H1 (cell line): ENCODE data around the gene MAOA. TPM values are rescaled to one million over a fixed set of nuclear protein-coding genes. Genes with fewer than 3 reads are reported as not detected.

Experiments
- CTCF ChIA-PET: fragments of 300-600 bp; sonication (Branson Sonifier 250); formaldehyde crosslinking; loops from one replicate; lab custom pipeline; 2021; ENCODE audit not compliant: partially characterized antibody; lab: Charles Lee
- POLR2A ChIA-PET: fragments of 300-600 bp; sonication (Branson Sonifier 250); formaldehyde crosslinking; loops from one replicate; lab custom pipeline; 2021; ENCODE audit warnings: inconsistent platforms; ENCODE audit not compliant: partially characterized antibody; lab: Charles Lee
- DNase-seq, 2 experiments: peaks; one replicate each; pipeline versions ENCODE4 v3.0.0 to v3.0.0-alpha.2; 2010 to 2022; ENCODE audit warnings: low spot score in 2 of 2, low read depth in 1 of 2, mixed read lengths in 1 of 2
- FAIRE-seq: peaks from 2 replicates; lab custom pipeline; 2011; peaks lifted over from hg19 to GRCh38; lab: Jason Lieb, UNC
- H2AFZ ChIP-seq: 2 replicates; pipeline ENCODE4 v1.8.1; 2012; ENCODE audit warnings: low read length, inconsistent platforms
- H2AK5ac ChIP-seq: 2 replicates; pipeline ENCODE4 v1.6.1; 2013; ENCODE audit warnings: low read depth, low read length
- H2BK120ac ChIP-seq: replicated peaks from 2 replicates; pipeline ENCODE3; 2013; ENCODE audit warnings: low read depth, low read length, inconsistent platforms
- H2BK12ac ChIP-seq: 2 replicates; pipeline ENCODE4 v1.6.1; 2013; ENCODE audit warnings: low read depth, low read length
- H2BK15ac ChIP-seq: 2 replicates; pipeline ENCODE4 v1.6.1; 2013; ENCODE audit warnings: low read length
- H2BK20ac ChIP-seq: 2 replicates; pipeline ENCODE4 v1.6.1; 2013; ENCODE audit warnings: low read length
- H2BK5ac ChIP-seq: 2 replicates; pipeline ENCODE4 v1.6.1; 2013; ENCODE audit warnings: low read depth, low read length
- H3K14ac ChIP-seq: 2 replicates; pipeline ENCODE4 v1.6.1; 2013; ENCODE audit warnings: inconsistent platforms; ENCODE audit not compliant: insufficient read length
- H3K18ac ChIP-seq: 2 replicates; pipeline ENCODE4 v1.6.1; 2013; ENCODE audit warnings: low read length; ENCODE audit errors: extremely low read depth
- H3K23ac ChIP-seq: 2 replicates; pipeline ENCODE4 v1.6.1; 2013; ENCODE audit warnings: inconsistent platforms; ENCODE audit not compliant: insufficient read length
- H3K23me2 ChIP-seq: 2 replicates; pipeline ENCODE4 v1.6.1; 2013; ENCODE audit warnings: low read depth, low read length
- H3K27ac ChIP-seq: 2 replicates; pipeline ENCODE4 v1.6.1; 2011; ENCODE audit warnings: low read depth, low read length, inconsistent platforms
- H3K27me3 ChIP-seq, 4 experiments: replicated peaks in 1 of 4; 1 replicate in 1 of 4; 2 replicates in 3 of 4; pipeline versions ENCODE4 v1.6.1 to v1.8.1; 2011 to 2013; ENCODE audit warnings: low read length in 3 of 4, mild to moderate bottlenecking in 3 of 4, inconsistent platforms in 2 of 4, mixed read lengths in 2 of 4, moderate library complexity in 1 of 4; ENCODE audit not compliant: control insufficient read depth in 3 of 4, insufficient read depth in 3 of 4; ENCODE audit errors: extremely low read depth in 1 of 4
- H3K36me3 ChIP-seq, 4 experiments: 2 replicates each; pipeline versions ENCODE4 v1.6.1 to v1.8.1; 2011 to 2013; ENCODE audit warnings: mild to moderate bottlenecking in 4 of 4, low read length in 3 of 4, moderate library complexity in 2 of 4, control low read depth in 1 of 4, inconsistent platforms in 1 of 4; ENCODE audit not compliant: insufficient read depth in 4 of 4, control insufficient read depth in 2 of 4
- H3K4ac ChIP-seq: replicated peaks from 2 replicates; pipeline ENCODE3; 2013; ENCODE audit warnings: low read length, low read depth, mixed read lengths, inconsistent platforms; ENCODE audit not compliant: insufficient read length
- H3K4me1 ChIP-seq, 4 experiments: replicated peaks in 1 of 4; 1 replicate in 1 of 4; 2 replicates in 3 of 4; pipeline versions ENCODE4 v1.6.1 to v1.8.1; 2011 to 2013; ENCODE audit warnings: low read length in 3 of 4, inconsistent platforms in 2 of 4, mixed read lengths in 1 of 4; ENCODE audit not compliant: insufficient read depth in 4 of 4, control insufficient read depth in 3 of 4
- H3K4me2 ChIP-seq, 2 experiments: 2 replicates each; pipeline versions ENCODE4 v1.6.1 to v1.8.1; 2011 to 2013; ENCODE audit warnings: low read depth in 2 of 2, low read length in 2 of 2, control low read depth in 1 of 2, inconsistent platforms in 1 of 2, mild to moderate bottlenecking in 1 of 2; ENCODE audit not compliant: insufficient read depth in 1 of 2
- H3K4me3 ChIP-seq, 4 experiments: fragments of 200-600, 300-600 bp in 1 of 4; sonication (generic), shearing (Covaris generic), sonication (Bioruptor Twin) in 1 of 4; 2 replicates each; pipeline versions ENCODE4 v1.5.1 to v1.8.1; 2011 to 2016; ENCODE audit warnings: low read length in 4 of 4, low read depth in 3 of 4, control low read depth in 2 of 4, inconsistent platforms in 2 of 4, mild to moderate bottlenecking in 2 of 4, mixed read lengths in 1 of 4, moderate library complexity in 1 of 4; ENCODE audit not compliant: insufficient read depth in 2 of 4; ENCODE audit errors: extremely low read depth in 1 of 4
- H3K56ac ChIP-seq: replicated peaks from 2 replicates; pipeline ENCODE3; 2013; ENCODE audit warnings: low read depth, mild to moderate bottlenecking, mixed read lengths, low read length, inconsistent platforms; ENCODE audit not compliant: insufficient read length
- H3K79me1 ChIP-seq: 2 replicates; pipeline ENCODE4 v1.6.1; 2013; ENCODE audit warnings: low read depth, low read length, control low read depth
- H3K79me2 ChIP-seq, 2 experiments: 2 replicates each; pipeline versions ENCODE4 v1.6.1 to v1.8.1; 2012 to 2013; ENCODE audit warnings: low read length in 2 of 2, mild to moderate bottlenecking in 2 of 2, inconsistent platforms in 1 of 2; ENCODE audit not compliant: insufficient read depth in 2 of 2, control insufficient read depth in 1 of 2
- H3K9ac ChIP-seq, 4 experiments: replicated peaks in 1 of 4; 1 replicate in 1 of 4; 2 replicates in 3 of 4; pipeline versions ENCODE4 v1.6.1 to v1.8.1; 2011 to 2013; ENCODE audit warnings: low read depth in 3 of 4, low read length in 3 of 4, control low read depth in 2 of 4, mild to moderate bottlenecking in 2 of 4, moderate library complexity in 2 of 4, inconsistent platforms in 1 of 4; ENCODE audit errors: extremely low read depth in 1 of 4
- H3K9me3 ChIP-seq, 2 experiments: 2 replicates each; pipeline versions ENCODE4 v1.6.1 to v1.8.1; 2012 to 2013; ENCODE audit warnings: mild to moderate bottlenecking in 2 of 2, moderate library complexity in 2 of 2, control low read depth in 1 of 2, inconsistent platforms in 1 of 2, low read depth in 1 of 2, low read length in 1 of 2, mixed read lengths in 1 of 2; ENCODE audit not compliant: insufficient read depth in 2 of 2
- H4K20me1 ChIP-seq, 2 experiments: replicated peaks in 1 of 2; 2 replicates each; pipeline versions ENCODE3 to v1.8.1; 2011 to 2013; ENCODE audit warnings: inconsistent platforms in 2 of 2, low read length in 2 of 2, mild to moderate bottlenecking in 1 of 2; ENCODE audit not compliant: insufficient read depth in 2 of 2, control insufficient read depth in 1 of 2
- H4K5ac ChIP-seq: 2 replicates; pipeline ENCODE4 v1.6.1; 2013; ENCODE audit warnings: low read length, low read depth, mixed read lengths, inconsistent platforms; ENCODE audit not compliant: insufficient read length
- H4K8ac ChIP-seq: 2 replicates; pipeline ENCODE4 v1.8.0; 2013; ENCODE audit warnings: mild to moderate bottlenecking, moderate library complexity, low read length, inconsistent platforms; ENCODE audit not compliant: insufficient read depth; ENCODE audit errors: extremely low read depth
- H4K91ac ChIP-seq: replicated peaks from 2 replicates; pipeline ENCODE3; 2013; ENCODE audit warnings: low read length, mixed read lengths, inconsistent platforms; ENCODE audit not compliant: insufficient read length
- ASH2L ChIP-seq: fragments of 200-600, 300-600 bp; sonication (generic); IDR thresholded peaks from one replicate; pipeline ENCODE4 v1.7.1; 2017; ENCODE audit warnings: low read length
- CEBPB ChIP-seq: IDR thresholded peaks from 2 replicates; pipeline ENCODE4 v1.6.1; 2012; ENCODE audit warnings: low read depth, low read length
- JUND ChIP-seq: IDR thresholded peaks from 2 replicates; pipeline ENCODE4 v1.6.1; 2011; ENCODE audit warnings: mild to moderate bottlenecking, improper control_type of control experiment, low read length
- NANOG ChIP-seq: IDR thresholded peaks from 2 replicates; pipeline ENCODE4 v1.6.1; 2011; ENCODE audit warnings: low read length, low read depth, mild to moderate bottlenecking, inconsistent platforms; ENCODE audit not compliant: insufficient read depth, poor library complexity, severe bottlenecking
- POLR2A ChIP-seq, 2 experiments: IDR thresholded peaks; 1 replicate in 1 of 2; 2 replicates in 1 of 2; pipeline ENCODE4 v1.6.1; 2011; ENCODE audit warnings: low read depth in 2 of 2, low read length in 2 of 2, mild to moderate bottlenecking in 2 of 2; ENCODE audit errors: control extremely low read depth in 1 of 2
- POU5F1 ChIP-seq: IDR thresholded peaks from 2 replicates; pipeline ENCODE4 v1.6.1; 2011; ENCODE audit warnings: low read depth, mild to moderate bottlenecking, low read length, moderate library complexity
- RAD21 ChIP-seq, 2 experiments: IDR thresholded peaks in 1 of 2; conservative IDR thresholded peaks in 1 of 2; 2 replicates each; pipeline ENCODE4 v1.6.1; 2011; ENCODE audit warnings: low read depth in 2 of 2, low read length in 2 of 2, improper control_type of control experiment in 1 of 2, inconsistent platforms in 1 of 2, mild to moderate bottlenecking in 1 of 2, moderate library complexity in 1 of 2
- RBBP5 ChIP-seq: IDR thresholded peaks from 2 replicates; pipeline ENCODE4 v1.7.1; 2012; ENCODE audit warnings: low read depth, mild to moderate bottlenecking, inconsistent platforms, low read length, moderate library complexity, borderline replicate concordance
- RFX5 ChIP-seq: IDR thresholded peaks from 2 replicates; pipeline ENCODE4 v1.6.1; 2011; ENCODE audit warnings: low read depth, low read length, improper control_type of control experiment, borderline replicate concordance
- SUZ12 ChIP-seq: fragments of 200-600 bp; sonication (generic); IDR thresholded peaks from 2 replicates; pipeline ENCODE4 v1.6.1; 2012; ENCODE audit warnings: mild to moderate bottlenecking, inconsistent platforms, low read length, moderate library complexity, mixed read lengths
- TAF1 ChIP-seq: IDR thresholded peaks from 2 replicates; pipeline ENCODE4 v1.6.1; 2011; ENCODE audit warnings: mild to moderate bottlenecking, low read depth, low read length
- TCF12 ChIP-seq: IDR thresholded peaks from 2 replicates; pipeline ENCODE4 v1.6.1; 2011; ENCODE audit warnings: low read depth, mild to moderate bottlenecking, low read length
- WGBS, 2 experiments: shearing (Covaris generic) in 1 of 2; methylation state at CpG; one replicate each; pipeline versions ENCODE4 v1.1.6 to v1.1.7; 2013 to 2015; ENCODE audit warnings: low lambda C conversion rate in 2 of 2, mixed read lengths in 2 of 2, inconsistent platforms in 1 of 2, low coverage in 1 of 2, missing lambda C conversion rate in 1 of 2; ENCODE audit not compliant: insufficient replicate concordance in 2 of 2, insufficient coverage in 1 of 2, insufficient read length in 1 of 2; ENCODE audit errors: extremely low coverage in 1 of 2, missing lambda C conversion rate in 1 of 2; 5-methylcytosine and 5-hydroxymethylcytosine counted together
- polyA plus RNA-seq, 7 experiments: library from polyadenylated mRNA; depleted of rRNA in 3 of 7; stranded (reverse) in 5 of 7; unstranded in 2 of 7; fragments of >200 nt in 5 of 7; fragments of 200-250 nt in 2 of 7; gene quantifications; 1 replicate in 5 of 7; 2 replicates in 1 of 7; 4 replicates in 1 of 7; pipeline versions ENCODE4 v1.2.1 to v1.2.3, GENCODE V29; 2011 to 2013; ENCODE audit warnings: missing spikeins in 2 of 7, mixed read lengths in 2 of 7
- total RNA-seq: library from RNA; stranded (reverse); fragmentation: NEBNext Ultra II Directional; extraction: Animal tissue kit (Norgen Biotek cat#: 25700); gene quantifications from 2 replicates; pipeline ENCODE4 v1.2.1, GENCODE V29; 2021
- TF ChIP-seq, protein P1 (sequence below): IDR thresholded peaks from 2 replicates; pipeline ENCODE4 v1.6.1; 2012; ENCODE audit warnings: low read length, inconsistent platforms

MAOA gene
- total and polyA plus RNA-seq, 2 of the 8 experiments (the other 6 are each of a cell fraction or from before 2014, with no cell fraction given): 2.6 to 8.2 TPM

DNA sequence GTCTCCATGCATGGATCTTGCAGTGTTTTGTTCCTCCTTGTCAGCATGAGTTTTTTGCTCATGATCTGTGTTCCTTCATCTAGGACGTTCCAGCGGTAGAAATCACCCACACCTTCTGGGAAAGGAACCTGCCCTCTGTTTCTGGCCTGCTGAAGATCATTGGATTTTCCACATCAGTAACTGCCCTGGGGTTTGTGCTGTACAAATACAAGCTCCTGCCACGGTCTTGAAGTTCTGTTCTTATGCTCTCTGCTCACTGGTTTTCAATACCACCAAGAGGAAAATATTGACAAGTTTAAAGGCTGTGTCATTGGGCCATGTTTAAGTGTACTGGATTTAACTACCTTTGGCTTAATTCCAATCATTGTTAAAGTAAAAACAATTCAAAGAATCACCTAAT lies 88.2 kb downstream of the MAOA start:
- H3K23ac ChIP-seq: no peak overlapping the region
- H3K27ac ChIP-seq: no peak overlapping the region
- H3K27me3 ChIP-seq: no peaks in the 10 kb centered on the region
- H2BK20ac ChIP-seq: no peak overlapping the region
- H3K56ac ChIP-seq: no peak overlapping the region
- ChIA-PET POLR2A (no interaction called here), CTCF (no interaction called here)
- no peak overlapping the region for H3K9ac ChIP-seq
- TF ChIP-seq JUND (no peak), NANOG (no peak), RAD21 (IDR thresholded peaks at IDR 0.05 in 1 of 2, conservative IDR thresholded peaks at IDR 0.05 in 1 of 2; ENCODE audit: low read depth in 2 of 2, low read length in 2 of 2) (no peak), CEBPB (no peak), TCF12 (no peak), SUZ12 (no peak), POU5F1 (no peak), RBBP5 (no peak), POLR2A (IDR thresholded peaks at IDR 0.05; ENCODE audit: control extremely low read depth in 1 of 2, low read depth in 2 of 2, low read length in 2 of 2) (no peak), TAF1 (no peak), ASH2L (no peak), RFX5 (no peak)
- TF ChIP-seq, protein P1, sequence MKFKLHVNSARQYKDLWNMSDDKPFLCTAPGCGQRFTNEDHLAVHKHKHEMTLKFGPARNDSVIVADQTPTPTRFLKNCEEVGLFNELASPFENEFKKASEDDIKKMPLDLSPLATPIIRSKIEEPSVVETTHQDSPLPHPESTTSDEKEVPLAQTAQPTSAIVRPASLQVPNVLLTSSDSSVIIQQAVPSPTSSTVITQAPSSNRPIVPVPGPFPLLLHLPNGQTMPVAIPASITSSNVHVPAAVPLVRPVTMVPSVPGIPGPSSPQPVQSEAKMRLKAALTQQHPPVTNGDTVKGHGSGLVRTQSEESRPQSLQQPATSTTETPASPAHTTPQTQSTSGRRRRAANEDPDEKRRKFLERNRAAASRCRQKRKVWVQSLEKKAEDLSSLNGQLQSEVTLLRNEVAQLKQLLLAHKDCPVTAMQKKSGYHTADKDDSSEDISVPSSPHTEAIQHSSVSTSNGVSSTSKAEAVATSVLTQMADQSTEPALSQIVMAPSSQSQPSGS: no peak
- no peak overlapping the region for H2BK120ac ChIP-seq
- H4K20me1 ChIP-seq: no peaks in the 10 kb centered on the region
- no peak overlapping the region for H3K14ac ChIP-seq
- H3K23me2 ChIP-seq: no peaks in the 10 kb centered on the region
- no peak for DNase-seq
- no peak for FAIRE-seq
- no peaks in the 10 kb centered on the region for H3K79me2 ChIP-seq
- no peak overlapping the region for H2AFZ ChIP-seq
- no peak overlapping the region for H2BK12ac ChIP-seq
- no peak overlapping the region for H2BK5ac ChIP-seq
- H3K4me1 ChIP-seq: no peaks in the 10 kb centered on the region
- H3K36me3 ChIP-seq: no peaks in the 10 kb centered on the region
- no peak overlapping the region for H3K18ac ChIP-seq
- no peak overlapping the region for H3K4me2 ChIP-seq
- WGBS, 2 experiments: 100% methylated on average over 1 of the region's 3 CpGs; no CpG with 5 or more reads in 1 of the 2 experiments
- H3K79me1 ChIP-seq: no peaks in the 10 kb centered on the region
- H3K4ac ChIP-seq: no peak overlapping the region
- no peak overlapping the region for H4K91ac ChIP-seq
- H2BK15ac ChIP-seq: no peak overlapping the region
- H3K4me3 ChIP-seq: no peak overlapping the region
- H2AK5ac ChIP-seq: no peak overlapping the region
- no peak overlapping the region for H4K8ac ChIP-seq
- no peaks in the 10 kb centered on the region for H3K9me3 ChIP-seq
- H4K5ac ChIP-seq: no peak overlapping the region
